Skeletal muscle cell (primary cell): ENCODE measurements around the gene IDS.
"Not testable (repeated sequence)": the region's sequence is repeated elsewhere in the genome, so short reads cannot be mapped to it uniquely, and the experiment has no call there.

Experiments used
- DNase-seq: peaks from one replicate; pipeline ENCODE4 v3.0.0-alpha.2; 2010; ENCODE audit warnings: low read depth
- H3K4me3 ChIP-seq: 2 replicates; pipeline ENCODE4 v1.5.1; 2011; ENCODE audit warnings: low read depth, mild to moderate bottlenecking, control low read depth, low read length, moderate library complexity

Gene IDS

GRCh38 chrX:149504226-149504914 is 736 bp downstream of the IDS start:
- no peak for DNase-seq
- H3K4me3 ChIP-seq = peak overlapping the region; percentile 64

GRCh38 chrX:149503446-149503845 is 1.7 kb downstream of the IDS start:
- not testable (repeated sequence) for DNase-seq
- peak overlapping the region; percentile 11 for H3K4me3 ChIP-seq

- not testable (repeated sequence) for DNase-seq
Observed at GRCh38 chrX:149502923-149503322, 2.2 kb downstream of the IDS start.

GRCh38 chrX:149499766-149500165 is 5.3 kb downstream of the IDS start:
- H3K4me3 ChIP-seq = no peak overlapping the region
- no peak for DNase-seq

More at GRCh38 chrX:149502923-149503322, 2.2 kb downstream of the IDS start:
- not testable (repeated sequence) for H3K4me3 ChIP-seq

GRCh38 chrX:149498767-149499166 is 6.3 kb downstream of the IDS start:
- no peak overlapping the region for H3K4me3 ChIP-seq
- DNase-seq = no peak

GRCh38 chrX:149497626-149498025 is 7.5 kb downstream of the IDS start:
- DNase-seq = peak; percentile 18
- H3K4me3 ChIP-seq = no peak overlapping the region

GRCh38 chrX:149497054-149497453 is 8.1 kb downstream of the IDS start:
- DNase-seq = no peak
- no peak overlapping the region for H3K4me3 ChIP-seq

- peak; percentile 39 for DNase-seq
- H3K4me3 ChIP-seq = no peak overlapping the region
Observed at GRCh38 chrX:149495573-149496071, 9.5 kb downstream of the IDS start.

GRCh38 chrX:149494844-149495565 is 10.1 kb downstream of the IDS start:
- H3K4me3 ChIP-seq = no peak overlapping the region

GRCh38 chrX:149493567-149494562 is 11.2 kb downstream of the IDS start:
- no peak for DNase-seq
- no peak overlapping the region for H3K4me3 ChIP-seq

More at GRCh38 chrX:149494844-149495565, 10.1 kb downstream of the IDS start:
- DNase-seq = no peak

- DNase-seq = no peak
- H3K4me3 ChIP-seq = no peak overlapping the region
Observed at GRCh38 chrX:149491812-149492211, 13.3 kb downstream of the IDS start.

GRCh38 chrX:149490100-149490499 is 15.0 kb downstream of the IDS start:
- DNase-seq = no peak
- no peak overlapping the region for H3K4me3 ChIP-seq

GRCh38 chrX:149488411-149489052 is 16.6 kb downstream of the IDS start:
- DNase-seq = not testable (repeated sequence)

GRCh38 chrX:149488008-149488407 is 17.1 kb downstream of the IDS start:
- not testable (repeated sequence) for DNase-seq

More at GRCh38 chrX:149488411-149489052, 16.6 kb downstream of the IDS start:
- not testable (repeated sequence) for H3K4me3 ChIP-seq

GRCh38 chrX:149487292-149487691 is 17.8 kb downstream of the IDS start:
- no peak for DNase-seq
- no peak overlapping the region for H3K4me3 ChIP-seq

More at GRCh38 chrX:149488008-149488407, 17.1 kb downstream of the IDS start:
- H3K4me3 ChIP-seq = not testable (repeated sequence)

- no peak overlapping the region for H3K4me3 ChIP-seq
- DNase-seq = no peak
Observed at GRCh38 chrX:149476513-149476912, 28.6 kb downstream of the IDS start.

GRCh38 chrX:149473966-149474365 is 31.1 kb downstream of the IDS start:
- H3K4me3 ChIP-seq = no peak overlapping the region
- no peak for DNase-seq

- no peak for DNase-seq
- no peak overlapping the region for H3K4me3 ChIP-seq
Observed at GRCh38 chrX:149473092-149473491, 32.0 kb downstream of the IDS start.

GRCh38 chrX:149472625-149473024 is 32.5 kb downstream of the IDS start:
- no peak overlapping the region for H3K4me3 ChIP-seq
- no peak for DNase-seq
